GM19324 (cell line): ENCODE measurements around the gene XXYLT1.
"Not testable (repeated sequence)": the region's sequence is repeated elsewhere in the genome, so short reads cannot be mapped to it uniquely, and the experiment has no call there.

ENCODE experiments used
- ATAC-seq: cut with Tn5 transposase; IDR thresholded peaks from one replicate; pipeline ENCODE4 v1.9.1; 2021; ENCODE audit warnings: mild to moderate bottlenecking, moderate library complexity; ENCODE audit not compliant: unreplicated experiment, low FRiP score

The XXYLT1 gene

GRCh38 chr3:195118671-195119070, 152.3 kb downstream of the XXYLT1 start:
- no peak for ATAC-seq

GRCh38 chr3:195117978-195118581, 152.9 kb downstream of the XXYLT1 start:
- no peak for ATAC-seq

DNA sequence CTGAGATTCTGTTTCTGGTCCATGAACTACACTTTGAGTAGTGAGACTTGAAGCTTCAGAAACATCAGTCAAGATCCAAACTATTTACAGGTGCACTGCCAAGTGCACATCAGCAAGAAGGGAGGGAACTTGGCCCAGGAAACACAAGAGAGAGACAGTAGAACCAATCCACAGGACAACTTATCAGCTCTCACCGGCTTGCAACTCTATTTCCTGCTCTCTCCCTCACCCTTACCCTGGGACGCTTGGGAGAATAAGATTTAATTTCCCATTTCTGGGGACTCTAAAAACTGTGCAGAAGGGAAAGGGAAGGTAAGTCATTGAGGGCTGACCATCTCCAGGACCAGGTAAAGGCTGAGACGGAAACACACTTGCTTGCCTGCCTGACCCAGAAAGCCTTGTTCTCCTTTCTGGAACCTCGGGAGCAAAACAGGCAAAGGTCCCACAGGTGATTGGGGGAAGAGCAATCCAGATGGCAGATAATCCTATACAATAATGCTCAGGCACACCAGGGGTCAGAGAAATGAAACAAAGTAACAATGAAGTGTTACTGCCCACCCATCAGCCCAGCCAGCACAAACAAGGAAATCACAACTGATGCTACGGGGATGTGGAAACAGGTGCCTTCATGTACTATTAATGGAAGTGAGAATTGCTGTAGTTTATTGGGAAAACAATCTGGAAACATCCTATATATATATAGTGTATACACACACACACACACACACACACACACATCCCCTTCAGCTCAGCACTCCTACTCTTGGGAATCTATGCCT, 154.4 kb downstream of the XXYLT1 start:
- ATAC-seq, result no peak

DNA sequence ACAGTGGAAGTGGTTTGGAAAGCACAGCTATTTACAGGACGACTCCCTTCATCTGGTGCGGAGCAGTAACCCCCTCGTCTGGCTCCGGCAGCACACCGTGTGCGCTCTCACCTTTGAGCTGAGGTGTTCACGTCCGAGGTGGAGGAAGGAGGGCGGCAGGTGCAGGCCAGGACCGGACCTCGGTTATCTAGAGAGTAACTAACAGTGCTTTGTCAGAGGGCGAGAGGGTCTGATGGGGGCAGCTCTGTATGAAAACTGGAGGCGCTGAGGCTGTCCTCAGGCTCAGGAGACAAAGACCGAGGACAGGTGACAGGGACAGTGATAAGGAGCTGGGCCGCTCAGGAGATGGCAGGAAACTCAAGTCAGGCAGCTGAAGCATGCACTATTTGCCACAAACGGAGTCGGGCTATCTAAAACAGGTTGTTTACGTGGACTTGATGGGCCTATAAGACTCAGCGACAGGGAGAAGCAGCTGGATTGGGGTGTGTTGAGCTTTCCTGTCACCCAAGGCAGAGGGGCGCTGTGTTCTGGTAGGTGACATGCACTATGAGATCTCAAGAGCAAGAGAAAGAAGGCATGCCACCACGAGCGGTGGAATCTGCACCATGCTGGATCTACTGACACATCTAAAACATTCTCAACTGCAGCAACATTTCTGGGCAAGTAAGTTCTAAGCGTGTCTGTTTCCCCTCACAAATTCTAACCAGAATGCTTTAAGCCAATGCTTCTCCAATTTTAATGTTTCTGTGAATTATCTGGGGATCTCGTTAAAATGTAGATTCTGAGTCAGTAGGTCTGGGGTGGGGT, 155.2 kb downstream of the XXYLT1 start:
- ATAC-seq, result no peak

GRCh38 chr3:195114786-195115599, 156.0 kb downstream of the XXYLT1 start:
- ATAC-seq, result no peak

DNA sequence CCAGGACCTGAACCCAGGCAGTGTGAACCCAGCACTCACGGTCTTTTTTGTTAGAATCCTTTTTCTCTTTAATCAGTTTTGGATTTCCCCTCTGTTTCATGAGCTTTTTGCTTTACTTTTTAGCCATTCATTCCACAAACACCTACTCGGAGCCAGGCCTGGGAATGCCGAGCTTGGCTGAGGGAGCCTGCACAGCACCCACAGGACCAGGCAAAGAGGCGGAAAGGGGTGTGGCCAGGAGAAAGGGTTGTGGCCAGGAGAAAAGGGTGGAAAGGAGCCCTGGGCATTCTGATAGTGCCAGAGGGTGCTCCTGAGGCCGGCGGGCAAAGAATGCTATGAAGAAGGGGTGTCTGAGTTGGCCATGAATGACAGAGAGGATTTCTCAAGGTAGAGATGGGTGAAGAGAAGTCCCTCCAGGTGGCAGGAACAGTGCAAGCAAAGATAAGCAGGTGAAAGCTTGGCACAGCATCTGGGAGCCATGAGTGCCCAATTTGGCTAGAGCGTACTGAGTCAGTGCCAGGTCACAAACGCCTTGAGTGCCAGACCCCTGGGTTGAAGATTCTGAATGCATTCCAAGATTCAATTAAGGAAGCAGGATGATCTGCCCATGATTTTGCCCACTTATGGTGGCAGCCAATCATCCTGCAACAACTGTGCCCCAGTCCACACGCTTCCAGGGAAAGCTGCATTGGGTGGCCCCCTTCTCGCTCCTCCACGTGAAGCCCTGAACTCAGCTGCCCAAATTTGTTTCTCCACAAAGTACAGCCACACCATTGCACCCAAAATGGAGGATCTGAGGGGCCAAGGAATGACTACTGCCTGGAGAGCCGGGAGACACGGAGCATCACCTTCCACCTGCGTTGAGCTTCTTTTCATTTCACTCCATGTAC, 157.2 kb downstream of the XXYLT1 start:
- ATAC-seq, result no peak

- ATAC-seq, result no peak
Measured at GRCh38 chr3:195113048-195113447, 157.9 kb downstream of the XXYLT1 start.

DNA sequence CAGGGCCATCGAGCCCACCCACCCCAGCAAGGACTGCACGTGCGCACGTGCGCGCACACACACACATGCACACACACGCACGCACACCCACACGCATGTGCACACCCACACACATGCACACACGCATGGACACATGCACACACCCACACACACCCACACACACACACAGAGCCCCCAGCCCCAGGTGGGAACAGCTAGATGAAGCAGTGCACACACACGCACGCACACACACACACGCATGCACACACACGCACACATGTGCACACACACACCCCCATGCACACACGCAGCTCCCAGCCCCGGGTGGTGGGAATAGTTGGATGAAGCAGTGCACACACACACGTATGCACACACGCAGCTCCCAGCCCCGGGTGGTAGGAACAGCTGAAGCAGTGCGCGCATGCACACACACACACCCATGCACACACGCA, 158.6 kb downstream of the XXYLT1 start:
- no peak for ATAC-seq

DNA sequence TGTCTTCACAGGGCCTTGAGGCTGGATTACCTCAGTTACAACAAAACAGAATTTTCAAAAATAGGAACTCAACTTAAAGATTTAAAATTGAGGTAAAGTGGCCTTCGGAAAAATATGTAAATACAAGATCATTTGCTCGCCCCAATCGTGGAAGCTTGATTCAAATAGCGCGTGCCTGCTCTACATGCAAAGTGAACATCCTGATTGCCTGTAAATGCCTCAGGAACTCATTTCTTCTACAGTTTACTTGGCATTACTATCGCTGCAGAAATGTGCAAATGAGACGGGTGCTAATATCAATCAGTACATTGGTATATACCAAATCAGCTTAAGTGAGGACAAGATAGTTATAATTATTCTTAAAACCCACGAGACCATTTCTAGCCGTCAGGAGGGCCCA, 159.2 kb downstream of the XXYLT1 start:
- ATAC-seq, result no peak

- ATAC-seq, result no peak
Measured at GRCh38 chr3:195111319-195111705, 159.6 kb downstream of the XXYLT1 start.

DNA sequence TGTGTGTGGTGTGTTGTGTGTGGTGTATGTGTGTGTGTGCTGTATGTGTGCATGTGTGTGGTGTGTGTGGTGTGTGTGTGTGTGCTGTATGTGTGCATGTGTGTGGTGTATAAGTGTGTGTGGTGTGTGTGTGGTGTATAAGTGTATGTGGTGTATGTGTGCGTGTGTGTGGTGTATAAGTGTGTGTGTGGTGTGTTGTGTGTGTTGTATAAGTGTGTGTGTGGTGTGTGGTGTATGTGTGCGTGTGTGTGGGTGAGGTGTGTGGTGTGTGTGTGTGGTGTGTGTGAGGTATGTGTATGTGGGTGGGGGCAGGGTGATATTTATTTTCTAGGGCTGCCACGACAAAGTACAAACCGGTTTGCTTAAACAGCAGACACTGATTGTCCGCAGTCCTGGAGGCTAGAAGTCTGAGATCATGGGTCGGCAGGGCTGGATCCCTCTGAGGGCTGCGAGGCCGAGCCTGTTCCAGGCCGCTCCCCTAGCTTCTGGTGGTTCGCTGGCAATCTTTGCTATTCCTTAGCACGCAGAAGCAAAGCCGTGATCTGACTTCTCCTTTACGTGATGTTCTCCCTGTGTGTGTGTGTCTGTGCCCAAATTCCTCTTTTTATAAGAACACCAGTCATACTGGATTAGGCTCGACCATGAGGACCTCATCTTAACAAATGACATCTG, 160.2 kb downstream of the XXYLT1 start:
- no peak for ATAC-seq

DNA sequence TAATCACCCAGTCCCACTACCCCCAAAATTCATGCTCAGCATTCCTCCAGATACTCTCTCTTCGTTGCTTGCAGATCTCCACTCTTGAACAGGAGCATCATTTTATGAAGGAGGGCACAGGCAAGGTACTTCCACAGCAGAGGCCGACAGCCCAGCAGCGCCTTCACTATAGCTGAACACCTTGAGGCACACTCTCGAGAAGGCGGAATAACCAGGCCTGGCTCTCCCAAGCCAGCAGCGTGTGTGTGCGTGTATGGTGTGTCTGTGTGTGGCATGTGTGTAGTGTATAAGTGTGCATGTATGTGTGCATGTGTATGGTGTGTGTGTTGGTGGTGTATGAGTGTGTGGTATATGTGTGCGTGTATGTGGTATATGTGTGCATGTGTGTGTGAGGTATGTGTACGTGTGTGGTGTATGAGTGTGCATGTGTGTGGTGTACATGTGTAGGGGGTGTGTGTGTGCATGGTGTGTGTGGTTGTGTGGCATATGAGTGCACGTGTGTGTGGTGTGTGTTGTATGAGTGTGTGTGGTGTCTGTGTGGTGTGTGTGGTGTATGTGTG, 161.8 kb downstream of the XXYLT1 start:
- ATAC-seq, result no peak

DNA sequence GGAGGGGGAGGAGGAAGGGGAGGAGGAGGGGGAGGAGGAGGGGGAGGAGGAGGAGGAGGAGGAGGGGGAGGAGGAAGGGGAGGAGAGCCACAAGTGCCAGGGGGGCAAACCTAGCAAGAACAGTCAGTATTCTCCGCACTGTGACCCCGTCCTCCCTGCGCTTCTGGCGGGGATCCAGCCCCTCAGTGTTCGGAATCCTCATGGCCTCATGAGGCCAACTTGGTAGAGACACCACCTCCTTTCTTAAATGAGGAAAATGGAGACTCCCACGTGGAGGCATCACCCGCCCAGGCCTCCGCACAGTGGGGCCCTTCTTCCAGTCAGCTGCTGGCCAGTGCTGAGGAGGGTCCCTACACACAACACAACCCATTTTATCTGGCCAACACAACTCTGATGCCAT, 163.4 kb downstream of the XXYLT1 start:
- ATAC-seq, result no peak

- not testable (repeated sequence) for ATAC-seq
Measured at GRCh38 chr3:195107031-195107430, 163.9 kb downstream of the XXYLT1 start.

GRCh38 chr3:195106418-195106906, 164.5 kb downstream of the XXYLT1 start:
- no peak for ATAC-seq

DNA sequence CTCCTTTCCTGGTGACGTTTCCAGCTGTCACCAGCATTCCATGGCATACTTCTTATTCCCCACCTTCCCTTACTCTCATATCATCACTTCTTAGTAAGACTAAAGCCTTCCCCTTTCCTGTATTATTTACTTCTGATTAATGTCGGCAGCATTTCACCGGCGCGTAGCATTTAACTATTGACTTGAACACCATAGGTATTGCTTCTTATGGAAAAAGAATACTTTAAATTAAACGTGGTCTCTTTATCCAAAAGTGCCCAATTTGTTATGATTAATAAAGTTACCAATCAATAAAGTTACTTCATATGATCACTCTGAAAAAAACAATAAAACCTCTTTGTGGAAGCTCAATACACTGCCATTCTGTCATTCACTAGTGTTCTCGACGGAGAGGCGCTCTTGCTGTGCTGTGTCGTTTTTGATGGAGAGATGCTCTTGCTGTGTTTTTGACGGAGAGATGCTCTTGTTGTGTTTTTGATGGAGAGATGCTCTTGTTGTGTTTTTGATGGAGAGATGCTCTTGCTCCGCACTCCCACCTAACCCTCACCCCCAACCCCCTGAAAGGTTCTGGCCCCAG, 165.0 kb downstream of the XXYLT1 start:
- ATAC-seq, result no peak

DNA sequence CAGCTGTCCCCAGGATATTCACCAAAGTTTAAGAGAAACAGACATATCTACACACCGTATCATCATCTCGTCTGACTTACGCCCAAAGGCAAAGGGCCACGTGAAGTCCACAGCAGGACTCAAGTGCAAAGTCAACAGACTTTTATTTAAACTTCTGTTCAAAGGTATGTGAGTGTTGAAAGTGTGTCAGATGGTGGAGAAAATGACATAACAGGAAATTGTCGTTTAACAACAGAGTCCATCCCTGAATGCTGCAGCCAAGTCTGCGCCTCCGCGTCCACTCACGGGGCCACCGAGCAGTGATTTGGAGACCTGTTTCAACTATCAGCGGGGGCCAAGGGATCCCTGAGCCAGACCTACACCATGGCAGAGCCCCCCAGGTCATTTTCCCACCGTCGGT, 165.6 kb downstream of the XXYLT1 start:
- no peak for ATAC-seq

DNA sequence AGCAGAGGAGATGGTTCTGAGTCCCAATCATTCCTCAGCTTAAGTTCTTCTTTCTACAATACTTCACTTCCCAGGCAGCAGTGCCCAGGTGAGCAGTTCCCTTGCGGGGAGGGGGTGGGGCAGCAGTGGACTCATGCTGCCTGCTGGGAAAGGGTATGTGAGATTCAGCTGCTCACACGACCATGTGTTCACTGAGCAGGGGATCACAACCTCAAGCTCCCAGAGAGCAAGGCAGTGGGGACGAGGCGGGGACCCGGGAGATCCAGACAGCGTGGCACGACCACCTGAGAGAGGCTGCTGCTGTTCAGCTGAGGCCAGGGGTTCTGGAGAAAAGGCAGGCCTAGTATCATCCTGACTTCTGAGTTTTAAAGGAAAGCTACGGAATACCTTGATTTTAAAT, 166.6 kb downstream of the XXYLT1 start:
- no peak for ATAC-seq
